Activated gamma-delta T cell (primary cell): ENCODE measurements around the gene SPAG17.

Experiments
- DNase-seq: peaks from one replicate; lab custom pipeline; 2025; lab: John Stamatoyannopoulos, UW
- total RNA-seq, 2 donors: gene quantifications; one replicate each; lab custom pipeline; 2026; lab: John Stamatoyannopoulos, UW

Gene SPAG17
- total RNA-seq = 0 to 0.10 reads per million in 2 donors

GRCh38 chr1:118185084-118185832 is at the start of gene SPAG17:
Gene SPAG17 (minus strand): TSS chr1:118185228. CDS start chr1:118185157, 71 bp downstream.
- DNase-seq = no peak

- DNase-seq = no peak
Measured at GRCh38 chr1:118225471-118225870, 40.4 kb upstream of the SPAG17 start.

GRCh38 chr1:118223426-118223825 is 38.4 kb upstream of the SPAG17 start:
- no peak for DNase-seq

- DNase-seq = no peak
Measured at GRCh38 chr1:118219438-118219837, 34.4 kb upstream of the SPAG17 start.

- DNase-seq = no peak
Measured at GRCh38 chr1:118217141-118217838, 32.3 kb upstream of the SPAG17 start.

- no peak for DNase-seq
Measured at GRCh38 chr1:118214866-118215265, 29.8 kb upstream of the SPAG17 start.

- DNase-seq = no peak
Measured at GRCh38 chr1:118210723-118211110, 25.7 kb upstream of the SPAG17 start.

GRCh38 chr1:118210051-118210722 is 25.2 kb upstream of the SPAG17 start:
- DNase-seq = no peak

GRCh38 chr1:118209648-118210047 is 24.6 kb upstream of the SPAG17 start:
- no peak for DNase-seq

GRCh38 chr1:118206966-118207365 is 21.9 kb upstream of the SPAG17 start:
- DNase-seq = no peak

- DNase-seq = no peak
Measured at GRCh38 chr1:118204648-118205047, 19.6 kb upstream of the SPAG17 start.

GRCh38 chr1:118204105-118204504 is 19.1 kb upstream of the SPAG17 start:
- DNase-seq = no peak

- no peak for DNase-seq
Measured at GRCh38 chr1:118202076-118202608, 17.1 kb upstream of the SPAG17 start.

GRCh38 chr1:118201524-118201923 is 16.5 kb upstream of the SPAG17 start:
- no peak for DNase-seq

GRCh38 chr1:118200836-118201235 is 15.8 kb upstream of the SPAG17 start:
- no peak for DNase-seq

- DNase-seq = no peak
Measured at GRCh38 chr1:118190561-118190960, 5.5 kb upstream of the SPAG17 start.

GRCh38 chr1:118189564-118189963 is 4.5 kb upstream of the SPAG17 start:
- no peak for DNase-seq

GRCh38 chr1:118188411-118188810 is 3.4 kb upstream of the SPAG17 start:
- no peak for DNase-seq

GRCh38 chr1:118186026-118186425 is 998 bp upstream of the SPAG17 start:
- no peak for DNase-seq

- DNase-seq = no peak
Measured at GRCh38 chr1:118184739-118185083, 317 bp downstream of the SPAG17 start.

- no peak for DNase-seq
Measured at GRCh38 chr1:118183586-118183985, 1.4 kb downstream of the SPAG17 start.

GRCh38 chr1:118177998-118178397 is 7.0 kb downstream of the SPAG17 start:
- DNase-seq = no peak

GRCh38 chr1:118169016-118169415 is 16.0 kb downstream of the SPAG17 start:
- DNase-seq = no peak
